ENCODE results near the gene WDR72. TPM values are rescaled to one million over a fixed set of nuclear protein-coding genes. Genes with fewer than 3 reads are reported as not detected.

The WDR72 gene
- total RNA-seq, 1 donor from 2014 or later: 11.8 TPM

Other genes with a start within 250 kb of the WDR72 start
- under 0.01 TPM in 1 of 2 replicates, not detected in the other for gene UNC13C, start 218.8 kb upstream of the WDR72 start, total RNA-seq